Loucy (cell line): ENCODE results near the gene AP3D1.

ENCODE experiments used
- H2AFZ ChIP-seq: fragments of 200-600 bp; sonication (generic); 2 replicates; pipeline ENCODE4 v1.6.0; 2016; ENCODE audit warnings: antibody characterized with exemption, mild to moderate bottlenecking, low read length, moderate library complexity
- H3F3A ChIP-seq: fragments of 200-600 bp; 2 replicates; pipeline ENCODE4 v1.6.0; 2016; ENCODE audit warnings: antibody characterized with exemption, low read depth, mild to moderate bottlenecking
- H3K27me3 ChIP-seq: fragments of 200-600 bp; sonication (generic); 2 replicates; pipeline ENCODE4 v1.6.1; 2014; ENCODE audit warnings: low read length, mild to moderate bottlenecking; ENCODE audit not compliant: insufficient read depth, poor library complexity, severe bottlenecking
- H3K36me3 ChIP-seq: fragments of 200-600 bp; sonication (generic); 2 replicates; pipeline ENCODE4 v1.6.1; 2016; ENCODE audit warnings: low read length; ENCODE audit not compliant: insufficient read depth
- H3K4me1 ChIP-seq: fragments of 200-600 bp; sonication (generic); 2 replicates; pipeline ENCODE4 v1.5.1; 2014; ENCODE audit warnings: low read length, mild to moderate bottlenecking; ENCODE audit not compliant: insufficient read depth, poor library complexity, severe bottlenecking
- H3K4me2 ChIP-seq: fragments of 200-600 bp; sonication (generic); 2 replicates; pipeline ENCODE4 v1.6.0; 2014; ENCODE audit warnings: antibody characterized with exemption, low read length, low read depth, mild to moderate bottlenecking; ENCODE audit not compliant: poor library complexity, severe bottlenecking
- H3K4me3 ChIP-seq: fragments of 200-600 bp; sonication (generic); 2 replicates; pipeline ENCODE4 v1.5.1; 2014; ENCODE audit warnings: low read length, mild to moderate bottlenecking, mixed read lengths; ENCODE audit not compliant: poor library complexity, severe bottlenecking
- H3K79me2 ChIP-seq: fragments of 200-600 bp; sonication (generic); 2 replicates; pipeline ENCODE4 v1.6.1; 2014; ENCODE audit warnings: low read length; ENCODE audit not compliant: insufficient read depth
- H3K9ac ChIP-seq: fragments of 200-600 bp; sonication (generic); 2 replicates; pipeline ENCODE4 v1.6.0; 2014; ENCODE audit warnings: mild to moderate bottlenecking, low read depth, low read length, moderate library complexity; ENCODE audit not compliant: poor library complexity, severe bottlenecking
- H3K9me2 ChIP-seq: fragments of 200-600 bp; sonication (generic); replicated peaks from 2 replicates; pipeline ENCODE4 v1.6.1; 2016; ENCODE audit warnings: low read depth, low read length, mixed read lengths
- H3K9me3 ChIP-seq: fragments of 200-600 bp; sonication (generic); 2 replicates; pipeline ENCODE4 v1.6.1; 2014; ENCODE audit warnings: mild to moderate bottlenecking, antibody characterized with exemption, low read length, low read depth; ENCODE audit not compliant: insufficient read depth
- H4K20me1 ChIP-seq: fragments of 200-600 bp; sonication (generic); 2 replicates; pipeline ENCODE4 v1.6.0; 2014; ENCODE audit warnings: antibody characterized with exemption, low read length, mild to moderate bottlenecking; ENCODE audit not compliant: insufficient read depth, poor library complexity, severe bottlenecking
- CTCF ChIP-seq: fragments of 200-600 bp; sonication (generic); conservative IDR thresholded peaks from 2 replicates; pipeline ENCODE4 v1.5.1; 2014; ENCODE audit warnings: mild to moderate bottlenecking, antibody characterized with exemption, low read length
- EZH2phosphoT487 ChIP-seq: fragments of 200-600 bp; IDR thresholded peaks from 2 replicates; pipeline ENCODE4 v1.6.1; 2018; ENCODE audit warnings: antibody characterized with exemption, mild to moderate bottlenecking, moderate library complexity, borderline replicate concordance

The AP3D1 gene

GRCh38 chr19:2072757-2073551, 78.4 kb downstream of the AP3D1 start:
- Histone ChIP-seq H3K36me3 (peaks cover 58% of the 10 kb centered on the region), H4K20me1 (peaks cover 8% of the 10 kb centered on the region), H3F3A (0 out of 2 replicates have a peak, but pooled peaks cover 4% of the 10 kb centered on the region), H2AFZ (no peak overlapping the region), H3K27me3 (no peaks in the 10 kb centered on the region), H3K79me2 (peaks cover 31% of the 10 kb centered on the region), H3K4me1 (no peaks in the 10 kb centered on the region), H3K9me3 (no peaks in the 10 kb centered on the region), H3K4me3 (no peak overlapping the region), H3K4me2 (no peak overlapping the region), H3K9me2 (no peaks in the 10 kb centered on the region), H3K9ac (no peak overlapping the region)
- TF ChIP-seq EZH2phosphoT487 (no peak), CTCF (no peak)

- Histone ChIP-seq H3F3A (0 out of 2 replicates have a peak, but pooled peaks cover 4% of the 10 kb centered on the region), H3K9ac (no peak overlapping the region), H2AFZ (no peak overlapping the region), H3K79me2 (peaks cover 13% of the 10 kb centered on the region; the same call in 1 of the 2 replicates), H4K20me1 (no peaks in the 10 kb centered on the region), H3K9me3 (no peaks in the 10 kb centered on the region), H3K9me2 (no peaks in the 10 kb centered on the region), H3K27me3 (no peaks in the 10 kb centered on the region), H3K4me3 (no peak overlapping the region), H3K4me1 (no peaks in the 10 kb centered on the region), H3K4me2 (no peak overlapping the region), H3K36me3 (peaks cover 40% of the 10 kb centered on the region; the same call in 1 of the 2 replicates)
- no peak for TF ChIP-seq CTCF
- TF ChIP-seq EZH2phosphoT487, result no peak
These were observed 80.2 kb downstream of the AP3D1 start for GRCh38 chr19:2070986-2071673.

DNA sequence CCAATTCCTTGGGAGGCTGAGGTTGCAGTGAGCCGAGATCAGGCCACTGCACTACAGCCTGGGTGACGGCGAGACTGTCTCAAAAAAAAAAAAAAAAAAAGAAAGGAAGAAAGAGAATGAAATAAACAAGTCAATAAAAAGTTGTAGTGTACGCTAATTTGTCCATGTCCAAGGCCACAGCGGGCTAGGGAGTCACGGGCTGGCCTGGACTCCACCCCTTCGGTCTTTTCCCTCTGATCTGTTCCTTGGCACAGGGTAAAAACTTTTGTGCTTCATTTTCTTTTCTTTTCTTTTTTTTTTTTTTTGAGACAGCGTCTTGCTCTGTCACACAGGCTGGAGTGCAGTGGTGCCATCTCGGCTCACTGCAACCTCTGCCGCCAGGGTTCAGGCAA, 80.9 kb downstream of the AP3D1 start:
- H4K20me1 ChIP-seq, result no peaks in the 10 kb centered on the region
- no peak overlapping the region for H3K9ac ChIP-seq
- no peaks in the 10 kb centered on the region for H3K4me1 ChIP-seq
- H2AFZ ChIP-seq, result no peak overlapping the region
- TF ChIP-seq EZH2phosphoT487 (no peak), CTCF (no peak)
- peaks cover 7% of the 10 kb centered on the region; the same call in 1 of the 2 replicates for H3K79me2 ChIP-seq
- no peak overlapping the region for H3K4me2 ChIP-seq
- no peaks in the 10 kb centered on the region for H3K27me3 ChIP-seq
- H3K36me3 ChIP-seq, result peaks cover 34% of the 10 kb centered on the region; the same call in 1 of the 2 replicates
- H3K9me3 ChIP-seq, result no peaks in the 10 kb centered on the region
- H3K4me3 ChIP-seq, result no peak overlapping the region
- no peaks in the 10 kb centered on the region for H3K9me2 ChIP-seq
- H3F3A ChIP-seq, result 0 out of 2 replicates have a peak, but pooled peaks cover 4% of the 10 kb centered on the region
